ENCODE data around the gene TASL. TPM values are rescaled to one million over a fixed set of nuclear protein-coding genes. Genes with fewer than 3 reads are reported as not detected.

TASL gene
- polyA plus RNA-seq, 1 experiment, result not detected

- no peak for TF ChIP-seq CTCF (IDR thresholded peaks at IDR 0.05; ENCODE audit: low read depth, low read length)
- no peak overlapping the region for H3K27ac ChIP-seq (ENCODE audit: low read depth, low read length)
- POLR2A ChIA-PET, result no interaction called here
- no peak for DNase-seq (ENCODE audit: low read depth, low spot score)
- no peak overlapping the region for H3K4me3 ChIP-seq (ENCODE audit: low read depth, low read length)
- CTCF ChIA-PET, result interaction anchor here (1.4 to 1.5 kb wide), 2 partner anchors 18 to 40 kb away, joined by 5 read pairs; no protein-coding TSS in a partner anchor
- H3K27me3 ChIP-seq (ENCODE audit: control insufficient read depth, insufficient read depth, low read length), result no peaks in the 10 kb centered on the region
- H3K9me3 ChIP-seq (ENCODE audit: control insufficient read depth, insufficient read depth, low read length), result no peaks in the 10 kb centered on the region
Observed at GRCh38 chrX:30530606-30531005, 47.0 kb downstream of the TASL start.

DNA sequence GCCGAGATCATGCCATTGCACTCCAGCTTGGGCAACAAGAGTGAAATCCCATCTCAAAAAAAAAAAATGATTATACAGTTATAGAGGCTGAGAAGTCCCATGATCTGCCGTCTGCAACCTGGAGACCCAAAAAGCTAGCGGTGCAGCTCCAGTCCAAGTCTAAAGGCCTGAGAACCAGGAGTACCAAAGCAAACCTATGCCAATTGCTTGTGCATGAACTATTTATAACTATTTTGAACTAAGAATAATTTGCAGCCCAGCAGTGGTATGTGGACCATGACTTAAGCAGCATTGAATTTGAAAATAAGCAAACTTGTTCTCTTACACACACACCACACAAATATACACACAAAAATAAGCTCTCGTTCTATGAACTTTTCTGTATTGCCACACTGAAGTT, 51.8 kb downstream of the TASL start:
- no peak overlapping the region for H3K4me3 ChIP-seq (ENCODE audit: low read depth, low read length)
- no peaks in the 10 kb centered on the region for H3K9me3 ChIP-seq (ENCODE audit: control insufficient read depth, insufficient read depth, low read length)
- no peak for TF ChIP-seq CTCF (IDR thresholded peaks at IDR 0.05; ENCODE audit: low read depth, low read length)
- no peaks in the 10 kb centered on the region for H3K27me3 ChIP-seq (ENCODE audit: control insufficient read depth, insufficient read depth, low read length)
- POLR2A ChIA-PET, result no interaction called here
- CTCF ChIA-PET, result interaction anchor here (1.2 to 1.6 kb wide), 2 partner anchors 13 to 45 kb away, joined by 5 read pairs; no protein-coding TSS in a partner anchor
- no peak for DNase-seq (ENCODE audit: low read depth, low spot score)
- no peak overlapping the region for H3K27ac ChIP-seq (ENCODE audit: low read depth, low read length)

GRCh38 chrX:30521440-30522182, 56.0 kb downstream of the TASL start:
- no peak overlapping the region for H3K4me3 ChIP-seq (ENCODE audit: low read depth, low read length)
- no peak overlapping the region for H3K27ac ChIP-seq (ENCODE audit: low read depth, low read length)
- TF ChIP-seq CTCF (IDR thresholded peaks at IDR 0.05; ENCODE audit: low read depth, low read length), result no peak
- no peaks in the 10 kb centered on the region for H3K27me3 ChIP-seq (ENCODE audit: control insufficient read depth, insufficient read depth, low read length)
- no peak for DNase-seq (ENCODE audit: low read depth, low spot score)
- H3K9me3 ChIP-seq (ENCODE audit: control insufficient read depth, insufficient read depth, low read length), result no peaks in the 10 kb centered on the region
- ChIA-PET CTCF (no interaction called here), POLR2A (no interaction called here)

DNA sequence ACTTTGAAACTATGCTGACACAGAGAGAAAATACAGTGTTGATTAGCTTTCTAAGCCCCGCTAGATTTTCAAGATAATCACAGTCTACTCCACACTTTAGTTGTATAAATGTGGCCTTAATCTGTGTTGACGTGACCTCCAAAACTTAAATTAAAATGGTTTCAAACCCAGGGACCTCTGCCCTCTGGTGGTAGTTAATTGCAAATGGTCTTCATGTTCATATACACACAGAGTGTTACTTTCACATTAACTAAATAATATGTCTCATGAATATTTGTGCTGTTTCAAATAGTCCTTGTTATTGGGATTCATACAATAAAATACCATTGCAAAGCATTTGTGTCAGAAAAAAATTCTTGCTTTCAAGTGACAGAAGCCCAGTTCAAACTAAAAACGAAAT, 64.3 kb downstream of the TASL start:
- CTCF ChIA-PET, result interaction anchor here (0.7 to 1.5 kb wide), 8 partner anchors 9 to 372 kb away, joined by 3 to 9 read pairs (median 5); no protein-coding TSS in a partner anchor
- TF ChIP-seq CTCF (IDR thresholded peaks at IDR 0.05; ENCODE audit: low read depth, low read length), result peak; percentile 39

More for the DNA sequence above, 64.3 kb downstream of the TASL start:
- Histone ChIP-seq H3K27me3 (ENCODE audit: control insufficient read depth, insufficient read depth, low read length) (no peaks in the 10 kb centered on the region), H3K27ac (ENCODE audit: low read depth, low read length) (no peak overlapping the region), H3K9me3 (ENCODE audit: control insufficient read depth, insufficient read depth, low read length) (no peaks in the 10 kb centered on the region), H3K4me3 (ENCODE audit: low read depth, low read length) (no peak overlapping the region)
- DNase-seq (ENCODE audit: low read depth, low spot score), result no peak
- POLR2A ChIA-PET, result no interaction called here

Small RNAs within 50 kb of the gene (small RNA-seq; reads per million reads assigned to genes)
- not detected for gene CKS1BP6 (ENCODE audit: insufficient read length, low read depth)

Other genes starting within 250 kb of the TASL start
- 23.4 and 31.4 TPM in 2 replicates for gene GK, start 75.7 kb upstream of the TASL start, polyA plus RNA-seq (2011; rRNA removed)